Mucosa of descending colon (tissue), 3 donors: ENCODE measurements around the gene HMX2. TPM values are rescaled to one million over a fixed set of nuclear protein-coding genes. Genes with fewer than 3 reads are reported as not detected.

Experiments used
- ATAC-seq: fragments of 200-7000 bp; cut with Tn5 transposase; one replicate; pipeline ENCODE4 v1.9.1; 2020; ENCODE audit warnings: mild to moderate bottlenecking, moderate library complexity
- DNase-seq, 3 donors: peaks; one replicate each; pipeline ENCODE4 v3.0.0-alpha.2; 2020
- H3K36me3 ChIP-seq: fragments of 200-600 bp; one replicate; pipeline ENCODE4 v1.8.0; 2021; ENCODE audit warnings: low read depth, mild to moderate bottlenecking
- H3K4me1 ChIP-seq: fragments of 200-600 bp; one replicate; pipeline ENCODE4 v1.8.0; 2021; ENCODE audit warnings: low read depth, mild to moderate bottlenecking
- H3K4me3 ChIP-seq: fragments of 200-600 bp; one replicate; pipeline ENCODE4 v1.8.0; 2021; ENCODE audit warnings: mild to moderate bottlenecking
- H3K9me3 ChIP-seq: fragments of 200-600 bp; one replicate; pipeline ENCODE4 v1.8.0; 2021; ENCODE audit warnings: mild to moderate bottlenecking
- CTCF ChIP-seq: fragments of 200-600 bp; IDR thresholded peaks from one replicate; pipeline ENCODE4 v1.8.0; 2022; ENCODE audit warnings: antibody characterized with exemption, mild to moderate bottlenecking
- intact Hi-C, 2 donors: fragments of 100-400 bp; cut with DNase I in 1 of 2; cut with micrococcal nuclease in 1 of 2; formaldehyde crosslinking; loops; one replicate each; pipeline versions ENCODE4 v1.11.0 to v1.11.1; 2022; cut with DNase I, micrococcal nuclease
- total RNA-seq, 3 donors: library from RNA; stranded (reverse); fragmentation: NEBNext Ultra II Directional in 2 of 3; extraction: Animal tissue kit (Norgen Biotek cat#: 25700) in 2 of 3; gene quantifications; one replicate each; pipeline versions ENCODE4 v1.2.1 to v1.2.4, GENCODE V29; 2021 to 2023
- donor health status: DM: no; HTN: no; CAD: no; lungs with moderate emphysema.
- donor health status: DM: no; HTN: no; CAD: no.
- donor health status: DM: no; HTN: yes; CAD: no.

HMX2 gene
- total RNA-seq, 3 donors from 2014 or later = 0.17 to 0.25 (median 0.24) TPM

DNA sequence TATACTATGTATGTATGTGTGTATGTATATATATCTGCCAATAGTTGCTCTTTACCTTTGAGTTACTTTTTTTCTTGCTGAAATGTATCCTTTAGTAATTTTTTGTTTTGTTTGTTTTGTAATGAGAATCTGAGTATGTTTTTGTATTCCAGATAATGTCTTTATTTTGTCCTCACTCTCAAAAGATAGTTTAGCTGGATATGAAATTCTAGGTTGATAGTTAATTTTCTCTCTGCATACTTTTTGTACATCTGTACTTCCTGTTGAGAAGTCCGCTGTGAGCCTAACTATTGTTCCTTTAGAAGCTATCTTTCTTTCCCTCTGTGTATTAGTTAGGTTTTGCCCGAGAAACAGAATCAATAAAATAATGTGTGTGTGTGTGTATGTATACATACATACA lies 35.8 kb downstream of the HMX2 start:
- intact Hi-C loops = no loop called here
- no peak for TF ChIP-seq CTCF
- H3K4me1 ChIP-seq = no peaks in the 10 kb centered on the region
- H3K9me3 ChIP-seq = peaks cover 25% of the 10 kb centered on the region
- DNase-seq (no peak), ATAC-seq (no peak)
- no peaks in the 10 kb centered on the region for H3K36me3 ChIP-seq
- no peak overlapping the region for H3K4me3 ChIP-seq

DNA sequence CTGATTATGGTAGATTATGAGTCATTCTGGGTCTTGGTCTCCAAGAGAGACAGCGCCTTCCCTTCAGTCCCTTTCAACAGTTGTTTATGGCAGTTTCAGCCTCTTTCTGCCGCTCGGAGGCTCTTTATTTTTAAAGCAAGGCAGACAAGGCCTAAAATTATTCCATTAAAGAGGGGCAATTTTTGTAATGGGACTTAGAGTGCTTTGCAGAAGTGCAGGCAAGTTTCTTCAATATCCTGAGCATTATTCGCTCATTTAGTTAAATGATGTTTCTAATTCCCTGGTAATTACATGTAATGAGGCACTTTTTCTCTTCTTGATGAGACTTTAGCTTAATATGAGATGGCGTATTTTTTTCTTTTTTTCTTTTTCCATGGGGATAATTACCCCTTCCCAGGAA lies 39.8 kb downstream of the HMX2 start:
- intact Hi-C loops = no loop called here
- ATAC-seq (no peak), DNase-seq (no peak)
- Histone ChIP-seq H3K9me3 (peaks cover 21% of the 10 kb centered on the region), H3K36me3 (no peaks in the 10 kb centered on the region), H3K4me3 (no peak overlapping the region), H3K4me1 (no peaks in the 10 kb centered on the region)
- TF ChIP-seq CTCF = no peak

- H3K4me3 ChIP-seq = no peak overlapping the region
- intact Hi-C loops = no loop called here
- no peak for TF ChIP-seq CTCF
- H3K4me1 ChIP-seq = no peaks in the 10 kb centered on the region
- H3K9me3 ChIP-seq = no peaks in the 10 kb centered on the region
- no peaks in the 10 kb centered on the region for H3K36me3 ChIP-seq
- DNase-seq (no peak), ATAC-seq (no peak)
Observed at GRCh38 chr10:123191886-123192285, 44.0 kb downstream of the HMX2 start.

- TF ChIP-seq CTCF = no peak
- no peaks in the 10 kb centered on the region for H3K4me1 ChIP-seq
- DNase-seq (no peak), ATAC-seq (no peak)
- H3K9me3 ChIP-seq = no peaks in the 10 kb centered on the region
- no peak overlapping the region for H3K4me3 ChIP-seq
- intact Hi-C loops = no loop called here
- no peaks in the 10 kb centered on the region for H3K36me3 ChIP-seq
Observed at GRCh38 chr10:123194056-123194455, 46.1 kb downstream of the HMX2 start.

Other genes with a start within 250 kb of the HMX2 start
- gene FAM24A, start 237.5 kb upstream of the HMX2 start, total RNA-seq = not detected
- 1 to 10 TPM; 5.0 to 7.4 (median 6.4) TPM for gene C10orf88, start 193.9 kb upstream of the HMX2 start, total RNA-seq
- gene PSTK, start 167.7 kb upstream of the HMX2 start, total RNA-seq = 1 to 10 TPM; 2.0 to 4.2 (median 3.1) TPM
- 10 to 100 TPM; 10.8 to 15.3 (median 13.4) TPM for gene IKZF5, start 139.3 kb upstream of the HMX2 start, total RNA-seq
- gene ACADSB, start 139.1 kb upstream of the HMX2 start, total RNA-seq = 10 to 100 TPM; 34.8 to 48.9 (median 38.2) TPM
- 1 to 10 TPM in 1 of 3 donors, under 1 TPM in 1, not detected in 1; 0.92 to 1.4 TPM for gene HMX3, start 12.2 kb upstream of the HMX2 start, total RNA-seq
- gene BUB3, start 6.3 kb downstream of the HMX2 start, total RNA-seq = 10 to 100 TPM; 65.0 to 81.1 (median 68.4) TPM